Mesenchymal stem cell (in vitro differentiated cells and primary cell): Measurements from ENCODE around the gene PLIN5.

Experiments
- DNase-seq: peaks from one replicate; pipeline ENCODE4 v3.0.0-alpha.2; 2013
- H2AFZ ChIP-seq: one replicate; pipeline ENCODE4 v1.6.1; 2013; ENCODE audit warnings: low read depth, mild to moderate bottlenecking, control low read depth, inconsistent platforms, low read length, moderate library complexity
- H2AK5ac ChIP-seq: 2 replicates; pipeline ENCODE4 v1.6.1; 2013; ENCODE audit warnings: low read length, moderate library complexity, mild to moderate bottlenecking, inconsistent platforms; ENCODE audit not compliant: severe bottlenecking
- H2BK120ac ChIP-seq: one replicate; pipeline ENCODE4 v1.6.1; 2013; ENCODE audit warnings: low read depth, mild to moderate bottlenecking, inconsistent platforms, low read length, moderate library complexity
- H2BK12ac ChIP-seq, 2 experiments: one replicate each; pipeline ENCODE4 v1.6.1; 2013; ENCODE audit warnings: inconsistent platforms in 2 of 2, low read length in 2 of 2, mild to moderate bottlenecking in 2 of 2, moderate library complexity in 2 of 2, control low read depth in 1 of 2
- H2BK15ac ChIP-seq: one replicate; pipeline ENCODE4 v1.6.1; 2013; ENCODE audit warnings: mild to moderate bottlenecking, low read depth, inconsistent platforms; ENCODE audit not compliant: poor library complexity, severe bottlenecking
- H2BK5ac ChIP-seq: 2 replicates; pipeline ENCODE4 v1.6.1; 2013; ENCODE audit warnings: low read depth, mild to moderate bottlenecking, low read length, control low read depth, inconsistent platforms; ENCODE audit not compliant: poor library complexity, severe bottlenecking
- H3K14ac ChIP-seq, 2 experiments: one replicate each; pipeline ENCODE4 v1.6.1; 2013; ENCODE audit warnings: inconsistent platforms in 2 of 2, low read length in 2 of 2, control low read depth in 1 of 2, mild to moderate bottlenecking in 1 of 2, moderate library complexity in 1 of 2
- H3K18ac ChIP-seq, 2 experiments: one replicate each; pipeline ENCODE4 v1.6.1; 2013; ENCODE audit warnings: inconsistent platforms in 2 of 2, low read length in 2 of 2, control low read depth in 1 of 2, low read depth in 1 of 2, mild to moderate bottlenecking in 1 of 2
- H3K23ac ChIP-seq, 2 experiments: one replicate each; pipeline ENCODE4 v1.6.1; 2013; ENCODE audit warnings: inconsistent platforms in 2 of 2, low read length in 2 of 2, mild to moderate bottlenecking in 2 of 2, moderate library complexity in 2 of 2, control low read depth in 1 of 2
- H3K27ac ChIP-seq: 2 replicates; pipeline ENCODE4 v1.5.1; 2013; ENCODE audit warnings: mild to moderate bottlenecking, moderate library complexity, low read length, control low read depth, inconsistent platforms; ENCODE audit not compliant: poor library complexity, severe bottlenecking
- H3K27me3 ChIP-seq, 2 experiments: 2 replicates each; pipeline versions ENCODE4 v1.6.1 to v1.7.0; 2013; ENCODE audit warnings: low read length in 2 of 2, mild to moderate bottlenecking in 2 of 2, moderate library complexity in 2 of 2, control low read depth in 1 of 2, inconsistent platforms in 1 of 2; ENCODE audit not compliant: control insufficient read depth in 1 of 2, insufficient read depth in 1 of 2
- H3K36me3 ChIP-seq, 2 experiments: 2 replicates each; pipeline versions ENCODE4 v1.6.1 to v1.7.0; 2013; ENCODE audit warnings: low read length in 2 of 2, control low read depth in 1 of 2, inconsistent platforms in 1 of 2, low read depth in 1 of 2, mild to moderate bottlenecking in 1 of 2; ENCODE audit not compliant: insufficient read depth in 2 of 2, control insufficient read depth in 1 of 2
- H3K4ac ChIP-seq, 2 experiments: one replicate each; pipeline ENCODE4 v1.6.1; 2013; ENCODE audit warnings: inconsistent platforms in 2 of 2, low read length in 2 of 2, mild to moderate bottlenecking in 2 of 2, moderate library complexity in 2 of 2, control low read depth in 1 of 2, low read depth in 1 of 2
- H3K4me1 ChIP-seq: 2 replicates; pipeline ENCODE4 v1.6.1; 2013; ENCODE audit warnings: low read depth, low read length, control low read depth; ENCODE audit not compliant: control insufficient read depth, insufficient read depth
- H3K4me2 ChIP-seq: 2 replicates; pipeline ENCODE4 v1.6.1; 2013; ENCODE audit warnings: low read length, mild to moderate bottlenecking, inconsistent platforms; ENCODE audit not compliant: poor library complexity, severe bottlenecking
- H3K4me3 ChIP-seq, 2 experiments: 2 replicates each; pipeline versions ENCODE4 v1.5.1 to v1.7.0; 2013; ENCODE audit warnings: low read length in 2 of 2, mild to moderate bottlenecking in 2 of 2, control low read depth in 1 of 2, low read depth in 1 of 2; ENCODE audit not compliant: insufficient read depth in 1 of 2
- H3K79me1 ChIP-seq: replicated peaks from 2 replicates; pipeline ENCODE4 v1.6.1; 2013; ENCODE audit warnings: mild to moderate bottlenecking, control low read depth, low read length, inconsistent platforms; ENCODE audit not compliant: poor library complexity, severe bottlenecking
- H3K9ac ChIP-seq: 2 replicates; pipeline ENCODE4 v1.7.0; 2013; ENCODE audit warnings: mild to moderate bottlenecking, low read length, moderate library complexity
- H3K9me3 ChIP-seq: 2 replicates; pipeline ENCODE4 v1.7.0; 2013; ENCODE audit warnings: mild to moderate bottlenecking, low read length; ENCODE audit not compliant: control insufficient read depth
- H4K8ac ChIP-seq: one replicate; pipeline ENCODE4 v1.6.1; 2013; ENCODE audit warnings: inconsistent platforms, mild to moderate bottlenecking, low read length, moderate library complexity
- H4K91ac ChIP-seq: one replicate; pipeline ENCODE4 v1.6.1; 2013; ENCODE audit warnings: mild to moderate bottlenecking, low read length, inconsistent platforms
- WGBS: methylation state at CpG from one replicate; pipeline ENCODE4 v1.1.7; 2013; ENCODE audit warnings: mixed read lengths; 5-methylcytosine and 5-hydroxymethylcytosine counted together

Gene PLIN5

DNA sequence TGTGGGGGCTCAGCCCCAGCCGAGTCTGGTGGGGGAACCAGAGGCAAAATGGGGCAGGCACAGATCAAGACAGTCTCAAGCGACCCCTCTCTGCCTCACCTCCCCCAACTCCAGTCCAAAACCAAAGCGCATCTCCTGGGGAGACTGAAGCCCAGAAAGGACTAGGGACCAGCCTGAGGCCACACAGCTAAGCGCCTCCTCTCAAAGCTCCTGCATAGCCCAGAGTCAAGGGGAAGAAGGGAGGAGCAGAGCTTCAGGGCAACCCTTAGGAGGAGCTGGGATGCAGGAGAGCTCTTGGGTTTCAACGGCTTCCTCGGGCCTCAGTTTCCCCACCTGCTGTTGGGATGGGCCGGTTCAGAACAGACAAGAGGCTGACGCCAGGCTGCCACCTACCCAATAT lies 44.4 kb upstream of the PLIN5 start:
- Histone ChIP-seq H3K27me3 (peaks cover 30 to 63% of the 10 kb centered on the region in 2 experiments), H3K14ac (no peak overlapping the region), H3K36me3 (no peaks in the 10 kb centered on the region), H2BK15ac (no peak overlapping the region), H3K27ac (no peak overlapping the region), H2BK5ac (no peak overlapping the region), H3K79me1 (no peaks in the 10 kb centered on the region), H3K9ac (no peak overlapping the region), H2BK120ac (no peak overlapping the region), H2AFZ (no peak overlapping the region), H2AK5ac (no peak overlapping the region), H3K4ac (no peak overlapping the region), H3K18ac (no peak overlapping the region), H3K4me3 (no peak overlapping the region), H3K4me2 (no peak overlapping the region), H3K9me3 (no peaks in the 10 kb centered on the region), H2BK12ac (no peak overlapping the region), H4K8ac (no peak overlapping the region), H4K91ac (no peak overlapping the region), H3K23ac (no peak overlapping the region), H3K4me1 (peaks cover 37% of the 10 kb centered on the region)
- no peak for DNase-seq
- 78% methylated on average over 8 of the region's 8 CpGs for WGBS

- H3K27ac ChIP-seq: no peak overlapping the region
- H2BK5ac ChIP-seq: no peak overlapping the region
- no peaks in the 10 kb centered on the region for H3K79me1 ChIP-seq
- no peak overlapping the region for H3K14ac ChIP-seq
- 79% methylated on average over 11 of the region's 11 CpGs for WGBS
- no peak overlapping the region for H2AFZ ChIP-seq
- peak overlapping the region in 1 of 2 experiments; percentile 37 for H2BK12ac ChIP-seq
- no peak overlapping the region for H3K4me2 ChIP-seq
- no peaks in the 10 kb centered on the region for H3K9me3 ChIP-seq
- peaks cover 32% of the 10 kb centered on the region for H3K4me1 ChIP-seq
- no peak overlapping the region for H3K4ac ChIP-seq
- no peak overlapping the region for H4K8ac ChIP-seq
- peak overlapping the region; percentile 22 for H4K91ac ChIP-seq
- no peak overlapping the region for H3K23ac ChIP-seq
- peaks cover 28 to 62% of the 10 kb centered on the region in 2 experiments for H3K27me3 ChIP-seq
- H2BK15ac ChIP-seq: no peak overlapping the region
- H3K4me3 ChIP-seq: no peak overlapping the region
- H3K36me3 ChIP-seq: no peaks in the 10 kb centered on the region
- no peak overlapping the region for H2AK5ac ChIP-seq
- H3K18ac ChIP-seq: no peak overlapping the region
- H2BK120ac ChIP-seq: no peak overlapping the region
- H3K9ac ChIP-seq: no peak overlapping the region
- no peak for DNase-seq
Observed at GRCh38 chr19:4578552-4579248, 43.7 kb upstream of the PLIN5 start.

GRCh38 chr19:4577020-4577782 lies 42.2 kb upstream of the PLIN5 start:
- Histone ChIP-seq H3K9ac (no peak overlapping the region), H3K9me3 (no peaks in the 10 kb centered on the region), H2AFZ (peak overlapping the region; percentile 6), H2AK5ac (no peak overlapping the region), H2BK12ac (peak overlapping the region in 1 of 2 experiments; percentile 82), H2BK5ac (no peak overlapping the region), H3K36me3 (no peaks in the 10 kb centered on the region), H3K4me2 (no peak overlapping the region), H3K14ac (no peak overlapping the region), H3K27me3 (peaks cover 28 to 61% of the 10 kb centered on the region in 2 experiments), H3K27ac (no peak overlapping the region), H3K4me3 (no peak overlapping the region), H3K4ac (peak overlapping the region; percentile 49 to 83), H2BK15ac (no peak overlapping the region), H3K23ac (no peak overlapping the region), H4K91ac (peak overlapping the region; percentile 16), H2BK120ac (no peak overlapping the region), H3K79me1 (no peaks in the 10 kb centered on the region), H4K8ac (peak overlapping the region; percentile 63), H3K18ac (peak overlapping the region in 1 of 2 experiments; percentile 31), H3K4me1 (peaks cover 30% of the 10 kb centered on the region)
- 82% methylated on average over 5 of the region's 5 CpGs for WGBS
- DNase-seq: peak; percentile 33
